Measurements from ENCODE around the gene HOXC4.
"Not testable (repeated sequence)": the region's sequence is repeated elsewhere in the genome, so short reads cannot be mapped to it uniquely, and the experiment has no call there.

HOXC4 gene

GRCh38 chr12:54058128-54058768 lies 4.6 kb downstream of the HOXC4 start:
- DNase-seq (ENCODE audit: low spot score), result no peak

GRCh38 chr12:54059668-54060067 lies 6.0 kb downstream of the HOXC4 start:
- DNase-seq (ENCODE audit: low spot score), result no peak

GRCh38 chr12:54060174-54060974 lies 6.7 kb downstream of the HOXC4 start:
- no peak for DNase-seq (ENCODE audit: low spot score)

- peak; percentile 61 for DNase-seq (ENCODE audit: low spot score)
Measured at GRCh38 chr12:54060975-54061778, 7.5 kb downstream of the HOXC4 start.

GRCh38 chr12:54065677-54066076 lies 12.0 kb downstream of the HOXC4 start:
- DNase-seq (ENCODE audit: low spot score), result no peak

GRCh38 chr12:54066408-54066807 lies 12.8 kb downstream of the HOXC4 start:
- no peak for DNase-seq (ENCODE audit: low spot score)

GRCh38 chr12:54068418-54069070 lies 14.9 kb downstream of the HOXC4 start:
- DNase-seq (ENCODE audit: low spot score), result no peak

- no peak for DNase-seq (ENCODE audit: low spot score)
Measured at GRCh38 chr12:54071942-54072341, 18.3 kb downstream of the HOXC4 start.

- no peak for DNase-seq (ENCODE audit: low spot score)
Measured at GRCh38 chr12:54074308-54074707, 20.7 kb downstream of the HOXC4 start.

GRCh38 chr12:54075409-54075808 lies 21.8 kb downstream of the HOXC4 start:
- DNase-seq (ENCODE audit: low spot score), result no peak

GRCh38 chr12:54075974-54076373 lies 22.3 kb downstream of the HOXC4 start:
- DNase-seq (ENCODE audit: low spot score), result no peak

- not testable (repeated sequence) for DNase-seq (ENCODE audit: low spot score)
Measured at GRCh38 chr12:54077843-54078242, 24.2 kb downstream of the HOXC4 start.

- DNase-seq (ENCODE audit: low spot score), result not testable (repeated sequence)
Measured at GRCh38 chr12:54079115-54079514, 25.5 kb downstream of the HOXC4 start.

- not testable (repeated sequence) for DNase-seq (ENCODE audit: low spot score)
Measured at GRCh38 chr12:54080008-54080924, 26.6 kb downstream of the HOXC4 start.

GRCh38 chr12:54081053-54081514 lies 27.4 kb downstream of the HOXC4 start:
- peak; percentile 47 for DNase-seq (ENCODE audit: low spot score)

GRCh38 chr12:54081581-54082396 lies 28.2 kb downstream of the HOXC4 start:
- not testable (repeated sequence) for DNase-seq (ENCODE audit: low spot score)

- peak; percentile 16 for DNase-seq (ENCODE audit: low spot score)
Measured at GRCh38 chr12:54082397-54082892, 28.8 kb downstream of the HOXC4 start.

- not testable (repeated sequence) for DNase-seq (ENCODE audit: low spot score)
Measured at GRCh38 chr12:54088011-54088410, 34.4 kb downstream of the HOXC4 start.

GRCh38 chr12:54089465-54089864 lies 35.8 kb downstream of the HOXC4 start:
- DNase-seq (ENCODE audit: low spot score), result not testable (repeated sequence)

- DNase-seq (ENCODE audit: low spot score), result not testable (repeated sequence)
Measured at GRCh38 chr12:54090312-54090711, 36.7 kb downstream of the HOXC4 start.
